Liver (tissue), 9 donors: ENCODE results near the gene LAMA2. TPM values are rescaled to one million over a fixed set of nuclear protein-coding genes. Genes with fewer than 3 reads are reported as not detected.

ENCODE experiments used
- DNase-seq: peaks from one replicate; pipeline ENCODE4 v3.0.0-alpha.2; 2017; ENCODE audit warnings: low spot score
- H3K27ac ChIP-seq, 2 donors: one replicate each; pipeline ENCODE4 v1.7.0; 2013; ENCODE audit warnings: inconsistent platforms in 2 of 2, low read length in 2 of 2, control low read depth in 1 of 2, low read depth in 1 of 2, mild to moderate bottlenecking in 1 of 2
- H3K27me3 ChIP-seq, 4 donors: one replicate each; pipeline versions ENCODE4 v1.6.1 to v1.7.0; 2013; ENCODE audit warnings: low read length in 3 of 4, inconsistent platforms in 1 of 4, mild to moderate bottlenecking in 1 of 4, moderate library complexity in 1 of 4; ENCODE audit not compliant: control insufficient read depth in 4 of 4, insufficient read depth in 4 of 4
- H3K36me3 ChIP-seq, 4 donors: one replicate each; pipeline versions ENCODE4 v1.6.1 to v1.7.0; 2013; ENCODE audit warnings: low read length in 3 of 4, mild to moderate bottlenecking in 3 of 4, low read depth in 1 of 4, moderate library complexity in 1 of 4; ENCODE audit not compliant: control insufficient read depth in 4 of 4, insufficient read depth in 3 of 4
- H3K4me1 ChIP-seq, 4 donors: one replicate each; pipeline versions ENCODE4 v1.6.1 to v1.7.0; 2013; ENCODE audit warnings: low read length in 3 of 4, mild to moderate bottlenecking in 3 of 4, moderate library complexity in 1 of 4; ENCODE audit not compliant: control insufficient read depth in 4 of 4, insufficient read depth in 4 of 4
- H3K4me3 ChIP-seq, 3 donors: one replicate each; pipeline versions ENCODE4 v1.6.1 to v1.7.0; 2013; ENCODE audit warnings: low read length in 3 of 3, control low read depth in 1 of 3, low read depth in 1 of 3, mild to moderate bottlenecking in 1 of 3
- H3K9ac ChIP-seq, 2 donors: one replicate each; pipeline ENCODE4 v1.7.0; 2013; ENCODE audit warnings: low read length in 2 of 2, mild to moderate bottlenecking in 2 of 2, moderate library complexity in 2 of 2, control low read depth in 1 of 2, low read depth in 1 of 2
- H3K9me3 ChIP-seq, 4 donors: one replicate each; pipeline versions ENCODE4 v1.6.1 to v1.7.0; 2013; ENCODE audit warnings: low read length in 3 of 4; ENCODE audit not compliant: control insufficient read depth in 4 of 4
- CTCF ChIP-seq: fragments of 150-350 bp; IDR thresholded peaks from 2 replicates; pipeline ENCODE4 v1.5.1; 2017; ENCODE audit warnings: improper control_type of control experiment, low read depth, low read length; ENCODE audit not compliant: missing input control
- EGR1 ChIP-seq, 2 donors: IDR thresholded peaks; 2 replicates each; pipeline ENCODE4 v1.6.1; 2016 to 2018; ENCODE audit warnings: antibody characterized with exemption in 2 of 2, low read depth in 2 of 2
- FOXA1 ChIP-seq: IDR thresholded peaks from 2 replicates; pipeline ENCODE4 v1.6.1; 2016; ENCODE audit warnings: antibody characterized with exemption
- FOXA2 ChIP-seq: IDR thresholded peaks from 2 replicates; pipeline ENCODE4 v1.6.1; 2016; ENCODE audit warnings: antibody characterized with exemption
- GABPA ChIP-seq, 2 donors: IDR thresholded peaks in 1 of 2; conservative IDR thresholded peaks in 1 of 2; 2 replicates each; pipeline ENCODE4 v1.6.1; 2016; ENCODE audit warnings: antibody characterized with exemption in 2 of 2, mild to moderate bottlenecking in 1 of 2, moderate library complexity in 1 of 2
- HNF4A ChIP-seq, 2 donors: conservative IDR thresholded peaks; 2 replicates each; pipeline ENCODE4 v1.6.1; 2016; ENCODE audit warnings: antibody characterized with exemption in 2 of 2, mild to moderate bottlenecking in 2 of 2
- HNF4G ChIP-seq: IDR thresholded peaks from 2 replicates; pipeline ENCODE4 v1.6.1; 2016; ENCODE audit warnings: antibody characterized with exemption
- JUND ChIP-seq, 2 donors: IDR thresholded peaks; 2 replicates each; pipeline ENCODE4 v1.6.1; 2016; ENCODE audit warnings: antibody characterized with exemption in 2 of 2
- NR2F2 ChIP-seq: IDR thresholded peaks from 2 replicates; pipeline ENCODE4 v1.6.1; 2016; ENCODE audit warnings: antibody characterized with exemption
- RAD21 ChIP-seq, 2 donors: IDR thresholded peaks; 2 replicates each; pipeline ENCODE4 v1.6.1; 2016; ENCODE audit warnings: antibody characterized with exemption in 2 of 2, mild to moderate bottlenecking in 2 of 2
- RXRA ChIP-seq, 2 donors: IDR thresholded peaks; 2 replicates each; pipeline ENCODE4 v1.6.1; 2017 to 2018; ENCODE audit warnings: antibody characterized with exemption in 2 of 2, mild to moderate bottlenecking in 1 of 2
- SP1 ChIP-seq: IDR thresholded peaks from 2 replicates; pipeline ENCODE4 v1.6.1; 2018; ENCODE audit warnings: antibody characterized with exemption, mild to moderate bottlenecking
- TAF1 ChIP-seq: conservative IDR thresholded peaks from 2 replicates; pipeline ENCODE4 v1.6.1; 2016; ENCODE audit warnings: antibody characterized with exemption, mild to moderate bottlenecking
- YY1 ChIP-seq: IDR thresholded peaks from 2 replicates; pipeline ENCODE4 v1.6.1; 2016; ENCODE audit warnings: antibody characterized with exemption, mild to moderate bottlenecking
- WGBS: extraction: QIAGEN DNeasy Blood & Tissue Kit; methylation state at CpG from one replicate; pipeline ENCODE4 v1.1.7; 2013; 5-methylcytosine and 5-hydroxymethylcytosine counted together
- polyA plus RNA-seq, 2 donors: library from polyadenylated mRNA; stranded (reverse) in 1 of 2; unstranded in 1 of 2; fragments of 200-250 nt in 1 of 2; fragments of >200 nt in 1 of 2; fragmentation: Nextera tagmentation in 1 of 2; extraction: Ambion mirVana in 1 of 2; gene quantifications; one replicate each; pipeline versions ENCODE4 v1.2.1 to v1.2.3, GENCODE V29; 2013 to 2015
- total RNA-seq, 2 donors: library from RNA; depleted of rRNA; stranded (reverse); fragments of >200 nt; gene quantifications; one replicate each; pipeline ENCODE4 v1.2.3, GENCODE V29; 2014
- TF ChIP-seq, protein P1 (sequence below): IDR thresholded peaks from 2 replicates; pipeline ENCODE4 v1.6.1; 2016; ENCODE audit warnings: antibody characterized with exemption
- TF ChIP-seq, protein P2 (sequence below): IDR thresholded peaks from 2 replicates; pipeline ENCODE4 v1.6.1; 2016; ENCODE audit warnings: antibody characterized with exemption, mild to moderate bottlenecking
- TF ChIP-seq, protein P3 (sequence below): IDR thresholded peaks from 2 replicates; pipeline ENCODE4 v1.6.1; 2016; ENCODE audit warnings: antibody characterized with exemption
- TF ChIP-seq, protein P4 (sequence below): IDR thresholded peaks from 2 replicates; pipeline ENCODE4 v1.6.1; 2016; ENCODE audit warnings: antibody characterized with exemption
- donor health status: healthy.
- donor health status: healthy.
- donor health status: healthy.
- donor health status: healthy.
- donor health status: healthy.

The LAMA2 gene
- total and polyA plus RNA-seq, 4 donors = 1.3 to 17.0 (median 3.0) TPM

GRCh38 chr6:129501740-129502660 is 619.1 kb downstream of the LAMA2 start:
- no peak for DNase-seq
- H3K9me3 ChIP-seq = no peaks in the 10 kb centered on the region
- H3K27ac ChIP-seq = no peak overlapping the region
- no peaks in the 10 kb centered on the region for H3K27me3 ChIP-seq
- WGBS = 87% methylated on average over 6 of the region's 6 CpGs
- peaks cover 3 to 4% (median 3%) of the 10 kb centered on the region in 4 donors for H3K4me1 ChIP-seq
- no peak overlapping the region for H3K9ac ChIP-seq
- TF ChIP-seq FOXA1 (no peak), NR2F2 (no peak), YY1 (no peak), HNF4G (no peak), EGR1 (IDR thresholded peaks at IDR 0.05; ENCODE audit: low read depth in 2 of 2) (no peak), GABPA (IDR thresholded peaks at IDR 0.05 in 1 of 2, conservative IDR thresholded peaks at IDR 0.05 in 1 of 2) (no peak), TAF1 (no peak), JUND (IDR thresholded peaks at IDR 0.05) (no peak), HNF4A (conservative IDR thresholded peaks at IDR 0.05) (no peak), CTCF (no peak), RXRA (IDR thresholded peaks at IDR 0.05) (no peak), SP1 (no peak), RAD21 (IDR thresholded peaks at IDR 0.05) (no peak), FOXA2 (no peak)
- TF ChIP-seq, protein P1, sequence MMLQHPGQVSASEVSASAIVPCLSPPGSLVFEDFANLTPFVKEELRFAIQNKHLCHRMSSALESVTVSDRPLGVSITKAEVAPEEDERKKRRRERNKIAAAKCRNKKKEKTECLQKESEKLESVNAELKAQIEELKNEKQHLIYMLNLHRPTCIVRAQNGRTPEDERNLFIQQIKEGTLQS = no peak
- TF ChIP-seq, protein P2, sequence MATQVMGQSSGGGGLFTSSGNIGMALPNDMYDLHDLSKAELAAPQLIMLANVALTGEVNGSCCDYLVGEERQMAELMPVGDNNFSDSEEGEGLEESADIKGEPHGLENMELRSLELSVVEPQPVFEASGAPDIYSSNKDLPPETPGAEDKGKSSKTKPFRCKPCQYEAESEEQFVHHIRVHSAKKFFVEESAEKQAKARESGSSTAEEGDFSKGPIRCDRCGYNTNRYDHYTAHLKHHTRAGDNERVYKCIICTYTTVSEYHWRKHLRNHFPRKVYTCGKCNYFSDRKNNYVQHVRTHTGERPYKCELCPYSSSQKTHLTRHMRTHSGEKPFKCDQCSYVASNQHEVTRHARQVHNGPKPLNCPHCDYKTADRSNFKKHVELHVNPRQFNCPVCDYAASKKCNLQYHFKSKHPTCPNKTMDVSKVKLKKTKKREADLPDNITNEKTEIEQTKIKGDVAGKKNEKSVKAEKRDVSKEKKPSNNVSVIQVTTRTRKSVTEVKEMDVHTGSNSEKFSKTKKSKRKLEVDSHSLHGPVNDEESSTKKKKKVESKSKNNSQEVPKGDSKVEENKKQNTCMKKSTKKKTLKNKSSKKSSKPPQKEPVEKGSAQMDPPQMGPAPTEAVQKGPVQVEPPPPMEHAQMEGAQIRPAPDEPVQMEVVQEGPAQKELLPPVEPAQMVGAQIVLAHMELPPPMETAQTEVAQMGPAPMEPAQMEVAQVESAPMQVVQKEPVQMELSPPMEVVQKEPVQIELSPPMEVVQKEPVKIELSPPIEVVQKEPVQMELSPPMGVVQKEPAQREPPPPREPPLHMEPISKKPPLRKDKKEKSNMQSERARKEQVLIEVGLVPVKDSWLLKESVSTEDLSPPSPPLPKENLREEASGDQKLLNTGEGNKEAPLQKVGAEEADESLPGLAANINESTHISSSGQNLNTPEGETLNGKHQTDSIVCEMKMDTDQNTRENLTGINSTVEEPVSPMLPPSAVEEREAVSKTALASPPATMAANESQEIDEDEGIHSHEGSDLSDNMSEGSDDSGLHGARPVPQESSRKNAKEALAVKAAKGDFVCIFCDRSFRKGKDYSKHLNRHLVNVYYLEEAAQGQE = no peak
- TF ChIP-seq, protein P3, sequence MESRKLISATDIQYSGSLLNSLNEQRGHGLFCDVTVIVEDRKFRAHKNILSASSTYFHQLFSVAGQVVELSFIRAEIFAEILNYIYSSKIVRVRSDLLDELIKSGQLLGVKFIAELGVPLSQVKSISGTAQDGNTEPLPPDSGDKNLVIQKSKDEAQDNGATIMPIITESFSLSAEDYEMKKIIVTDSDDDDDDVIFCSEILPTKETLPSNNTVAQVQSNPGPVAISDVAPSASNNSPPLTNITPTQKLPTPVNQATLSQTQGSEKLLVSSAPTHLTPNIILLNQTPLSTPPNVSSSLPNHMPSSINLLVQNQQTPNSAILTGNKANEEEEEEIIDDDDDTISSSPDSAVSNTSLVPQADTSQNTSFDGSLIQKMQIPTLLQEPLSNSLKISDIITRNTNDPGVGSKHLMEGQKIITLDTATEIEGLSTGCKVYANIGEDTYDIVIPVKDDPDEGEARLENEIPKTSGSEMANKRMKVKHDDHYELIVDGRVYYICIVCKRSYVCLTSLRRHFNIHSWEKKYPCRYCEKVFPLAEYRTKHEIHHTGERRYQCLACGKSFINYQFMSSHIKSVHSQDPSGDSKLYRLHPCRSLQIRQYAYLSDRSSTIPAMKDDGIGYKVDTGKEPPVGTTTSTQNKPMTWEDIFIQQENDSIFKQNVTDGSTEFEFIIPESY = no peak
- TF ChIP-seq, protein P4, sequence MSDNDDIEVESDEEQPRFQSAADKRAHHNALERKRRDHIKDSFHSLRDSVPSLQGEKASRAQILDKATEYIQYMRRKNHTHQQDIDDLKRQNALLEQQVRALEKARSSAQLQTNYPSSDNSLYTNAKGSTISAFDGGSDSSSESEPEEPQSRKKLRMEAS = no peak
- peaks cover 0 to 1% (median 0%) of the 10 kb centered on the region in 4 donors for H3K36me3 ChIP-seq
- H3K4me3 ChIP-seq = no peak overlapping the region
